GM13976 (cell line): ENCODE data around the gene RBCK1.

Source experiments
- DNase-seq: peaks from one replicate; pipeline ENCODE4 v3.0.0; 2012; ENCODE audit warnings: low spot score
- in situ Hi-C: fragments of 300-500 bp; cut with MboI; formaldehyde crosslinking; loops from one replicate; pipeline ENCODE4 v1.12.0; 2022; ENCODE audit warnings: low sequenced_read_pairs, mixed read lengths, inconsistent platforms; ENCODE audit not compliant: unreplicated experiment
- TF ChIP-seq, protein P1 (sequence below): IDR thresholded peaks from 2 replicates; pipeline ENCODE4 v1.5.1; 2012; ENCODE audit warnings: borderline replicate concordance, mild to moderate bottlenecking; ENCODE audit not compliant: insufficient read depth; ENCODE audit errors: extremely low read depth, missing control alignments, control extremely low read depth

Gene RBCK1

DNA sequence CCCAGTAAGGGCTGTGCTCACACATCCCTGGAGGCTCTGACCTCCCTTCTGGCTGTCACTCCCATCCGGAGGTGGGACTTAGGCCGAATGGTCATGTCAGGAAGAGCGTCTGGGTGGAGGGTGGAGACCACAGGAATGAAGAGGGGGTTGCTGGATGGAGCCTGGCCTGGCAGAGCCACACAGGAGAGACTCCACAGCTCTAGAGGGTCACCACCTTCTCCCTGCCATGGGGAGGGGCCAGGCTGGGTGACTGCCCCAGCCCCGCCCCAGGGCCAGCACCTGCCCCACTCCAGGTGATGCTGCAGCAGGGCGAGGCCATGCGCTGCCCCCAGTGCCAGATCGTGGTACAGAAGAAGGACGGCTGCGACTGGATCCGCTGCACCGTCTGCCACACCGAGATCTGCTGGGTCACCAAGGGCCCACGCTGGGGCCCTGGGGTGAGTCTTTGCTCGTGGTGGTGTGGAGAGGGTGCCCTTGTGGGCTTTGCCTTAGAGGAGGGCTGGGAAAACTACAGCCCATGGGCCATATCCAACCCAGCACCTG lies 20.6 kb downstream of the RBCK1 start:
- in situ Hi-C loops: no loop called here
- no peak for DNase-seq
- TF ChIP-seq, protein P1, sequence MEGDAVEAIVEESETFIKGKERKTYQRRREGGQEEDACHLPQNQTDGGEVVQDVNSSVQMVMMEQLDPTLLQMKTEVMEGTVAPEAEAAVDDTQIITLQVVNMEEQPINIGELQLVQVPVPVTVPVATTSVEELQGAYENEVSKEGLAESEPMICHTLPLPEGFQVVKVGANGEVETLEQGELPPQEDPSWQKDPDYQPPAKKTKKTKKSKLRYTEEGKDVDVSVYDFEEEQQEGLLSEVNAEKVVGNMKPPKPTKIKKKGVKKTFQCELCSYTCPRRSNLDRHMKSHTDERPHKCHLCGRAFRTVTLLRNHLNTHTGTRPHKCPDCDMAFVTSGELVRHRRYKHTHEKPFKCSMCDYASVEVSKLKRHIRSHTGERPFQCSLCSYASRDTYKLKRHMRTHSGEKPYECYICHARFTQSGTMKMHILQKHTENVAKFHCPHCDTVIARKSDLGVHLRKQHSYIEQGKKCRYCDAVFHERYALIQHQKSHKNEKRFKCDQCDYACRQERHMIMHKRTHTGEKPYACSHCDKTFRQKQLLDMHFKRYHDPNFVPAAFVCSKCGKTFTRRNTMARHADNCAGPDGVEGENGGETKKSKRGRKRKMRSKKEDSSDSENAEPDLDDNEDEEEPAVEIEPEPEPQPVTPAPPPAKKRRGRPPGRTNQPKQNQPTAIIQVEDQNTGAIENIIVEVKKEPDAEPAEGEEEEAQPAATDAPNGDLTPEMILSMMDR: no peak

DNA sequence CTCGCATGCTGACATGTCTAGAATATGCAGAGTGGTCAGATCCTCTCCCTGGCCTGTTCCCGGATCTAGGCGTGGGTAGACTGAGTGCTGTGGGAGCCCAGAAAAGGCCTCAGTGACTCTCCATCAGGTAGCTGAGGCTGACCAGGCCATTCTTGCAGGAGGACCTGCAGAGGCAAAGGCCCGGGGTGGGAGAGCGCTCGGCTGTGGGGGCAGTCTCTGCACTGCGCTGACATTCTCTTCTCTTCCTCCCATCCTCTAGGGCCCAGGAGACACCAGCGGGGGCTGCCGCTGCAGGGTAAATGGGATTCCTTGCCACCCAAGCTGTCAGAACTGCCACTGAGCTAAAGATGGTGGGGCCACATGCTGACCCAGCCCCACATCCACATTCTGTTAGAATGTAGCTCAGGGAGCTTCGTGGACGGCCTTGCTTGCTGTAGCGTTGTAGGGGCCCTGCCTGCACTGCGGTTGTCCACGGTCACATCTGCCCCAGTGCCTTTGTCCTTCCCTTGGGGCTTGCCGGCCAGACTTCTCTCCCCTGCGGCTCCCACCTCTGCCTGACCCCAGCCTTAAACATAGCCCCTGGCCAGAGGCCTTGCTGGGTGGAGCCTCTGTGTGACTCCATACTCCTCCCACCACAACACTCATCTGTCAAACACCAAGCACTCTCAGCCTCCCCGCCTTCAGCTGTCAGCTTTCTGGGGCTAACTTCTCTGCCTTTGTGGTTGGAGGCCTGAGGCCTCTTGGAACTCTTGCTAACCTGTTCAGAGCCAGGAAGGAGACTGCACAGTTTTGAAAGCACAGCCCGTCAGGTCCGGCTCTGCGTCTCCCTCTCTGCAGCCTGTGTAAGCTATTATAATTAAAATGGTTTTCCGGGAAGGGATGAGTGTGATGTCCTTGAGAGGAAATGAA lies 22.2 kb downstream of the RBCK1 start:
- in situ Hi-C loops: no loop called here
- DNase-seq: no peak
- TF ChIP-seq, protein P1: no peak

DNA sequence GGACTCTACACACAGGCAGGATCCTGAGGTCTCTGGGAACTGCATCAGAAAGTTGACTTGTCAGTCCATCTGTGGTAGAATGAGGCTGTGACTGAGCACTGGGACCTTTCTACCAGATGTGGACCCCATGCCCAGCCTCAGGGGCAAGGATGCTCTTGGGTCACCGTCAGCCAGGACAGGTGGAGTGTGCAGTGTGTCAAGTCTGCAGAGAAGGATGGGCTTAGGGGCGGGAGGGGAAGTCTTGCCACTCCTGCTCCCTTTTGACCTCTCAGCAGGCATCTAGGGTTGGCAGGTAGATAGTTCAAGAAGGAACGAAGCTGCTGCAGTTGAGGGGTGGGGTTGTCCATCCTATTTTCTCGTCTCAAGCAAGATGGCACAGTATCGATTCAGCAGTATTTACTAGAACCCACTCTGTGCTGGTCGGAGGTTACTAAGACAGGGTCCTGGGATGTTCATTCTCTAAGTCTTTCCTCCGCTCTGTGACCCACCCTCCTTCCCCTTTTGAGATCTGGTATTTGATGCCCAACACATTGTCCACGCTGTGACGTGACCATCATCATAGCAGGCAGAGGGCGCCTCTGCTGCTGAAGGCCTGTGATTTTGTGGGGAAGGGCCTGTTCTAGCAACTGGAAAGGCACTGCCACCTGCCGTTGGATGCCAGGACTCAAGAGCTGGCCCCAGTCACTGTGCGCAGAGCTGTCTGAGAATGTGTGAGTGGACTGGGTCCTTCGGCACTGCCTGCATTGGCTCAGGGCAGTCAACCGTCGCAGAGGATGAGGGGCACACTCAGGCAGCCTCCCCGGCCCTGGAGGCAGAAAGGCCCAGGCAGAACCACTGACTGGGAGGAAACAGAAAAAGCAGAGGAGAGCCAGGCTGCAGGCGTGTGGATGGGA lies 23.2 kb downstream of the RBCK1 start:
- no peak for DNase-seq
- in situ Hi-C loops: no loop called here
- TF ChIP-seq, protein P1: peak; percentile 19

DNA sequence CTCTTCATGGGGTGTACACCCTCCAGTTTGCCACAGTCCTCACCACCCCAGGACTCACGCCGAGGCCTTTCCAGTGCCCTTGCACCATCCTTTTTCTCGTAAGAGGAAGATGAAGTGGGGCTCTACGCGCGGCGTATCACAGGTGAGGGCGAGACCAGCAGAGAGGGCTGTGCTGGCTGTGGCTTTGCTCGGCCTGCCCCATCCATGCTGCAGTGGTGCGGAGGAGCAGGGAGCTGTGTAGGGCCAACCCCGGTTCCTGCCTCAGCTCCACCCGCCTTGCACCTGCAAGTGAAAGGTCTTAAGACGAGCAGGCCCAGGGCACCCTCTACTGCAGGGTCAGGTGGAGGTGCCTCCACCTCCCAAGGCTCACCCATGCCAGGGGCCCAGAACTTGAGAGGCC lies 24.1 kb downstream of the RBCK1 start:
- no peak for DNase-seq
- TF ChIP-seq, protein P1: no peak
- in situ Hi-C loops: no loop called here

DNA sequence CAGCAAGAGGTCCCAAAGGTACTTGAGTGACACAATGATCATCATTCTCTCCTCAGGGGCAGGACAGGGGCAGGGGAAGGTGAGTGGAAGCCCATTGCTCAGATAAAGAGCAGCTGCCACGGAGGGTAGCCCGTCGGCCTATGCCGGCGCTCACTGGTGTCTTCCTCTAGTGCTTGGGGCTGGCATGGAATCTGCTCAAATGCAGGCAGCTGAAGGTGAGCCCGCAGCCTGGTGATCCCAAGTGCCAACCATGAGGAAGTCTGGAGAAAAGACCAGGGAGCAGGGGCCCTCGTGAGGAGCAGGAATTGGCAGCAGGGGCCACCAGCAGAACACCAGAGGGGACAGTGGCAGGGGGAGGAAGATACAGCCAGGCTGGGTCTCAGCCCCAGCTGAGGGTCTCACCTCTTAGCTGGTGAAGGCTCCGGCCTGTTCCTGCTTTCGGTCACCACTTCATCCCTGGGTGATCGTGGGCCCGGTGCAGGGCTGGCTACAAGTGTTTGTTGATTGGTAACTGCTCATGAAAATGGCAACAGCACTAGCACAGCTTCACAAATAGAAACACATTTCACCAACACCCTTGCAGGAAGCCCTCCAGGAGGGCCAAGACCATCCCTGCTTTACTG lies 24.7 kb downstream of the RBCK1 start:
- TF ChIP-seq, protein P1: no peak
- no peak for DNase-seq
- in situ Hi-C loops: no loop called here
